SJSA1 (cell line): ENCODE measurements around the gene CCNJL. TPM values are rescaled to one million over a fixed set of nuclear protein-coding genes. Genes with fewer than 3 reads are reported as not detected.

ENCODE experiments used
- DNase-seq, 2 experiments: peaks; one replicate each; pipeline ENCODE4 v3.0.0-alpha.2; 2015 to 2020; ENCODE audit warnings: low spot score in 2 of 2, low read depth in 1 of 2
- H3K27ac ChIP-seq: fragments of 250-450 bp; sonication (Bioruptor Pico); 2 replicates; pipeline ENCODE4 v1.5.1; 2020; ENCODE audit warnings: mild to moderate bottlenecking, moderate library complexity
- H3K27me3 ChIP-seq: fragments of 250-450 bp; sonication (Bioruptor Pico); replicated peaks from 2 replicates; pipeline ENCODE4 v1.5.1; 2020; ENCODE audit warnings: mild to moderate bottlenecking, moderate library complexity
- H3K36me3 ChIP-seq: fragments of 250-450 bp; sonication (Bioruptor Pico); 2 replicates; pipeline ENCODE4 v1.5.1; 2020; ENCODE audit warnings: mild to moderate bottlenecking
- H3K4me1 ChIP-seq: fragments of 250-450 bp; sonication (Bioruptor Pico); replicated peaks from 2 replicates; pipeline ENCODE4 v1.6.1; 2021; ENCODE audit warnings: mild to moderate bottlenecking
- H3K4me3 ChIP-seq: fragments of 250-450 bp; sonication (Bioruptor Pico); 2 replicates; pipeline ENCODE4 v1.5.1; 2020; ENCODE audit warnings: mild to moderate bottlenecking
- H3K9me3 ChIP-seq: fragments of 250-450 bp; sonication (Bioruptor Pico); replicated peaks from 2 replicates; pipeline ENCODE4 v1.5.1; 2020; ENCODE audit warnings: mild to moderate bottlenecking
- total RNA-seq: library from RNA; depleted of rRNA; stranded (reverse); fragments of >200 nt; shearing (Covaris generic); gene quantifications from 2 replicates; pipeline ENCODE4 v1.2.3, GENCODE V29; 2014

The CCNJL gene
- total RNA-seq, 1 experiment from 2014 or later = 14.9 TPM

- no peak overlapping the region for H3K4me3 ChIP-seq
- H3K9me3 ChIP-seq = no peaks in the 10 kb centered on the region
- H3K27ac ChIP-seq = no peak overlapping the region
- no peaks in the 10 kb centered on the region; the same call in 1 of the 2 replicates for H3K36me3 ChIP-seq
- H3K27me3 ChIP-seq = no peaks in the 10 kb centered on the region
- H3K4me1 ChIP-seq = peaks cover 34% of the 10 kb centered on the region
- DNase-seq = no peak
These were observed 5.1 kb upstream of the CCNJL start for GRCh38 chr5:160317434-160317833.

- H3K4me1 ChIP-seq = peaks cover 43% of the 10 kb centered on the region
- H3K9me3 ChIP-seq = peaks cover 8% of the 10 kb centered on the region; the same call in 1 of the 2 replicates
- H3K4me3 ChIP-seq = no peak overlapping the region
- peaks cover 7% of the 10 kb centered on the region for H3K36me3 ChIP-seq
- DNase-seq = peak; percentile 91 to 95
- peak overlapping the region; percentile 60 for H3K27ac ChIP-seq
- H3K27me3 ChIP-seq = no peaks in the 10 kb centered on the region
These were observed 3.6 kb upstream of the CCNJL start for GRCh38 chr5:160315968-160316367.

- H3K4me3 ChIP-seq = peak overlapping the region; percentile 99
- peaks cover 8% of the 10 kb centered on the region; the same call in 1 of the 2 replicates for H3K9me3 ChIP-seq
- no peak for DNase-seq
- H3K27me3 ChIP-seq = no peaks in the 10 kb centered on the region
- H3K4me1 ChIP-seq = peaks cover 48% of the 10 kb centered on the region
- H3K36me3 ChIP-seq = peaks cover 35% of the 10 kb centered on the region
- no peak overlapping the region for H3K27ac ChIP-seq
These were observed 780 bp upstream of the CCNJL start for GRCh38 chr5:160312960-160313727.

- Histone ChIP-seq H3K9me3 (peaks cover 8% of the 10 kb centered on the region; the same call in 1 of the 2 replicates), H3K4me1 (peaks cover 40% of the 10 kb centered on the region), H3K36me3 (peaks cover 50% of the 10 kb centered on the region), H3K27me3 (no peaks in the 10 kb centered on the region), H3K4me3 (peak overlapping the region; percentile 99), H3K27ac (peak overlapping the region; percentile 82)
- DNase-seq = no peak
These were observed 752 bp downstream of the CCNJL start for GRCh38 chr5:160311491-160312133.

GRCh38 chr5:160310552-160311295 is 1.6 kb downstream of the CCNJL start:
- H3K27me3 ChIP-seq = no peaks in the 10 kb centered on the region
- peaks cover 8% of the 10 kb centered on the region; the same call in 1 of the 2 replicates for H3K9me3 ChIP-seq
- H3K4me3 ChIP-seq = no peak overlapping the region; the same call in 1 of the 2 replicates
- no peak overlapping the region for H3K27ac ChIP-seq
- peaks cover 31% of the 10 kb centered on the region for H3K4me1 ChIP-seq
- no peak for DNase-seq
- H3K36me3 ChIP-seq = peaks cover 57% of the 10 kb centered on the region

GRCh38 chr5:160310140-160310539 is 2.2 kb downstream of the CCNJL start:
- Histone ChIP-seq H3K27me3 (no peaks in the 10 kb centered on the region), H3K9me3 (peaks cover 8% of the 10 kb centered on the region; the same call in 1 of the 2 replicates), H3K27ac (no peak overlapping the region), H3K4me1 (peaks cover 27% of the 10 kb centered on the region), H3K36me3 (peaks cover 63% of the 10 kb centered on the region), H3K4me3 (no peak overlapping the region)
- DNase-seq = no peak

- H3K36me3 ChIP-seq = peaks cover 80% of the 10 kb centered on the region
- H3K27me3 ChIP-seq = no peaks in the 10 kb centered on the region
- peaks cover 24% of the 10 kb centered on the region for H3K4me1 ChIP-seq
- H3K27ac ChIP-seq = no peak overlapping the region
- H3K9me3 ChIP-seq = peaks cover 1% of the 10 kb centered on the region; the same call in 1 of the 2 replicates
- no peak for DNase-seq
- no peak overlapping the region for H3K4me3 ChIP-seq
These were observed 5.7 kb downstream of the CCNJL start for GRCh38 chr5:160306696-160307095.

GRCh38 chr5:160305319-160305718 is 7.0 kb downstream of the CCNJL start:
- peaks cover 11% of the 10 kb centered on the region for H3K4me1 ChIP-seq

GRCh38 chr5:160303690-160304089 is 8.7 kb downstream of the CCNJL start:
- H3K27me3 ChIP-seq = no peaks in the 10 kb centered on the region
- H3K36me3 ChIP-seq = peaks cover 72% of the 10 kb centered on the region
- no peak overlapping the region for H3K4me3 ChIP-seq
- peaks cover 11% of the 10 kb centered on the region for H3K4me1 ChIP-seq
- H3K9me3 ChIP-seq = no peaks in the 10 kb centered on the region
- no peak overlapping the region for H3K27ac ChIP-seq
- no peak for DNase-seq

More at GRCh38 chr5:160305319-160305718, 7.0 kb downstream of the CCNJL start:
- Histone ChIP-seq H3K4me3 (no peak overlapping the region), H3K27ac (no peak overlapping the region), H3K9me3 (no peaks in the 10 kb centered on the region), H3K36me3 (peaks cover 78% of the 10 kb centered on the region), H3K27me3 (no peaks in the 10 kb centered on the region)
- no peak for DNase-seq

GRCh38 chr5:160298189-160298588 is 14.2 kb downstream of the CCNJL start:
- H3K9me3 ChIP-seq = no peaks in the 10 kb centered on the region
- no peak overlapping the region for H3K27ac ChIP-seq
- no peak for DNase-seq
- peaks cover 41% of the 10 kb centered on the region for H3K36me3 ChIP-seq
- H3K27me3 ChIP-seq = no peaks in the 10 kb centered on the region
- peaks cover 7% of the 10 kb centered on the region for H3K4me1 ChIP-seq
- no peak overlapping the region for H3K4me3 ChIP-seq

- no peaks in the 10 kb centered on the region for H3K9me3 ChIP-seq
- peaks cover 36% of the 10 kb centered on the region for H3K36me3 ChIP-seq
- peaks cover 7% of the 10 kb centered on the region for H3K4me1 ChIP-seq
- H3K4me3 ChIP-seq = no peak overlapping the region
- no peak for DNase-seq
- H3K27me3 ChIP-seq = no peaks in the 10 kb centered on the region
- no peak overlapping the region for H3K27ac ChIP-seq
These were observed 14.6 kb downstream of the CCNJL start for GRCh38 chr5:160297776-160298175.

- H3K36me3 ChIP-seq = peaks cover 36% of the 10 kb centered on the region
- H3K4me3 ChIP-seq = no peak overlapping the region
- no peaks in the 10 kb centered on the region for H3K27me3 ChIP-seq
- no peak overlapping the region for H3K27ac ChIP-seq
- no peaks in the 10 kb centered on the region for H3K9me3 ChIP-seq
- DNase-seq = no peak
- peaks cover 7% of the 10 kb centered on the region for H3K4me1 ChIP-seq
These were observed 15.4 kb downstream of the CCNJL start for GRCh38 chr5:160297004-160297403.

GRCh38 chr5:160296496-160296895 is 15.9 kb downstream of the CCNJL start:
- no peak for DNase-seq
- Histone ChIP-seq H3K9me3 (no peaks in the 10 kb centered on the region), H3K27ac (no peak overlapping the region), H3K4me3 (no peak overlapping the region), H3K27me3 (no peaks in the 10 kb centered on the region), H3K36me3 (peaks cover 36% of the 10 kb centered on the region), H3K4me1 (peaks cover 7% of the 10 kb centered on the region)
